Stimulated activated CD4-positive, alpha-beta T cell treated with anti-CD3 and anti-CD28 coated beads, Interleukin-2, amount 100 ng/mL, for 24 hours (primary cell): ENCODE data around the gene DEUP1.

ENCODE experiments used
- DNase-seq, 2 donors: peaks; one replicate each; pipeline ENCODE4 v3.0.0-alpha.2; 2020

The DEUP1 gene

DNA sequence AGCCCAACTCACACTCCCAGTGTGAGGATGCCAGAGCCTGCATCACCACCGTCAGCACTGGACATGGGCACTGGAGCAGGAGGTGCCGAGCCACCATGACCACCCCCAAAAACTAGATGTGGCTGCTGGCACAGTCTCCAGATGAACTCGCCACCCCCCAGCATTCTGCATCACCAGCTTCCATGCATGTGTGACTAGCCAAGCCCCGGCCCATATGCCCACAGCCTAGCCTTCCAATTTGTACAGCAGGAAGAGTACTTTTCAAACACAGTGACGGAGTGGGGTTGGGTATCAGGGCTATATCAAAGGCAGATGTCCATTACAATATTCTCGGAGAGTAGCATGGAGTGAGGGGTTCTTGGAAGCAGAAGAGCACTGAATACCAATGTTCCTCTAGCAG is 149.7 kb downstream of the DEUP1 start:
- no peak for DNase-seq

DNA sequence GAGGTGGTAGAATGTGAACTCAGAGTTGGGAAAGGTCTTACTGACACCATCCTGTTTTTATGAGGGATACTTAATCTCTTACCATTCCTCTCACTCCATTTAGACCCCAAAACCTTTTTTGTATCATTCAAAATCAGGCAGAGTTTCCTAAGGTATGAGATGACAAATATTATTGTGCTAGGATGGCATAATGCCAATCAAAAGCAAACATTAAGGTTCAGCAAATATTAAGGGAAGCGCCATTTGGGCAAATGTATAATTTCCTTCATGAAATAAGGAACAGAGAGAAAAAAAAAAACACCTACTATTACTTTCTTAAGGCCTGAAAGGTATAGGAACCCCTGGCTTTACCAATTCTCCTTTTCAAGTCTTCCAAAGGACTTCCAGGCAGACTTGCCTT is 150.2 kb downstream of the DEUP1 start:
- no peak for DNase-seq

DNA sequence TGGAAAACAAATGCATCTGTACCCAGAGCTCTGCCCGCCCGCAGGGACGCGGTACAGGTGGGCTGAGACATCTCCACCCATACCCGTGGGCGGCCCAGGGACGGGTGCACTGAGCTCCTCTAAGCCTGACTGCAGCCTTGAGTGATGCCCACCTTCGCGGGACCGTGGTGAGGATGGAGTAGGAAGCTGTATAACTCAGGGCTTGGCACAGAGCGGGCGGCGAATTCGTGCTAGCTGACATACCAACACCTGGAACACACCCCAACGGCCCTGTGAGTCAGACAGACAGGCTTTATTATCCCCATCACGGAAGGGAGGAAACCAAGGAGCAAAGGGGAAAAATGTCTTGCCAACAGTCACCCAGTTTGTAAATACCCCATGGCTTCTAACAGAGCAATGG is 150.7 kb downstream of the DEUP1 start:
- no peak for DNase-seq

DNA sequence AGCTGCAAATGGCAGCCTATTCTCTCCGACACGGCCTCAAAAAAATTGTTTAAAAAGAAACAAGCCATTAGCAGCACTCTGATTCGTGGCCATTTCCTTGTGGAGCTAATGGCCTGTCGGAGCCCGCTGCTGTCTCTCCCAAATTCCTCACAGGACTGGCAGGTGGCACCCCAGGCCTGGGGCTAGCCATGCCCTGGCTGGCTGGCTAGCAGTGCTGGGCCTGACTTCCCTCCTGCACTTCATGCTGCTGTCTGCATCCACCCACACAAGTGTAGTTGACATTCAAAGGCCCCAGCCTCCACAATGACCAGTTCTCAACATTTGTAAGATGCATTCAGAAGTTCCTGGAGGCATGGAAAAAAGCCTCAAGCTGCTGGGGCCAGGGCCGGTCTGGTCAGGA is 151.2 kb downstream of the DEUP1 start:
- no peak for DNase-seq

DNA sequence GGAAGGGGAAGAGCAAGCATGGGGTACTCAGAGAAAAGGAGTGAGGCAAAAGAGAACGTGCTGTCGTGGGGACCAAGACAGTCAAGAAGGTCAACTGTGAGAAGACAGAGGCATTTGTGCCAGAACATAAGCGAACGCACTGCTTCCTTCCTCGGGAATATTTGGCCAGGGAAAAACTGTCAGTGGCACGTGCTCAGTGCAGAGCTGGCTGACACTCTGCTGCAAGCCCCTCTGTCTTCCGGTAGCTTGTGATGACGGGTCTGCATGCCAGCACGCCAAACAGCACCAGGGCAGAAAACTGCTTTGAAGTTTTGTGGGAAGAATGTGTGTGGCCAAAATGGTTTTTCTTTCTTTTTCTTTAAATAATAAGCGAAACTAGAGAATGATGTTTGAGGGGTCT is 152.0 kb downstream of the DEUP1 start:
- no peak for DNase-seq

DNA sequence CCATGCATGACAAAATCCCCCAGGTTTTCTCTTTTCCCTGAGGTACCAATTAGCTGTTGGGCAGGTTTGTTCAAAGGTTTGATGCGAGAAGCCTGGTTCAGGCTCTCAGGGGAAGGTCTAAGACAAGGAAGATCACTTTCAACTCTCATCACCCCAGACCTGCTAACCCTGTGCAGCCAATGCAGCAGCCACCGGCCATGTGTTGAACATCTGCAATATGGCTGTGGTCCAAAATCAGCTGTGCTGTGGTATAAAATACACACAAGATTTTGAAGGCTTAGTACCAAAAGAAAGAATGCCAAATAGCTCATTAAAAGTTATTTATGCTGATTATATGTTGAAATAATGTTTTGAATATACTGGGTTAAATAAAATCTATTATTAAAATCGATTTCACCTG is 154.2 kb downstream of the DEUP1 start:
- no peak for DNase-seq

DNA sequence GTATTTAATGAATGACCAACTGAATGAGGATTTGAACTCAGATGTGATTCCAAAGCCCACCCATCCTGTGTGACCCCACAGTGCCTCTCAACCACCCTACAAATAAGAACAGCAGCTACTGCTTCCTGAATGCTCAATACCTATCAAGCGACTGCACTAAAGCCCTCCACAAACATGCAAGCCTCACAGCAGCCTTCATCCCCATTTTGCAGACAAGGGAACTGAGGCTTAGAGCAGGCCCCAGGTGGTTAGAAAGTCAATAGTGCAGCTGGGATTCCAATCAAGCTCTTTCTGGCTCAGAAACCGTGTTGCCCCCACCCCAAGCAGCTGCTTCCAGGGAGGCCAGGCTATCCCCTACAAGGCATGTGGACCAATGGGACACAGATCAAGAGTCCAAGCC is 155.4 kb downstream of the DEUP1 start:
- DNase-seq: no peak

DNA sequence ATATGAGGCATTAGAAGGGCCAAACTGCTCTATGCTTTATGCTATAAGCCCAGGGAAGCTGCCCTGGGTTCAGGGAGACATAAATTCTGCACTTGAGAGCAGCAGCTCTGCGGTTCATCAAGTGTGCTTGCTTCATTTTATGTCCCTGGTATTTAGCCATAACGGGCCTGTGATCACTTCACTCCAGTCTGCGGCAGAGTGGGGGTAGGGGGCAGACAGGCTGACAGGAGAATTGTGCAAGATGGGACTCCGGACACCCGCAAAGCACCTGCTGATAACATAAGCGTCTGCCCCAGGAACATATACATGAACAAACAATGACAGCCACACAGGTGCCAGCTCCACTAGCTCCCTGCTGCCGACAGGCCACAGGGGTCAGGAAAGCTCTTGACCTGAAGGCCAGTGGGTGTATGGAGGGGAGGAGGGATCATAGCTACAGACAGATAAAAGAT is 156.5 kb downstream of the DEUP1 start:
- DNase-seq: no peak
